HEK293 (cell line): ENCODE results near the gene VILL.
"Not testable (repeated sequence)": the region's sequence is repeated elsewhere in the genome, so short reads cannot be mapped to it uniquely, and the experiment has no call there.

Experiments
- CTCF ChIA-PET: fragments of 350-600 bp; formaldehyde crosslinking; extraction: SDS; loops from one replicate; lab custom pipeline; 2021; ENCODE audit warnings: antibody characterized with exemption; lab: Yijun Ruan, JAX
- POLR2A ChIA-PET: fragments of 300-600 bp; formaldehyde crosslinking; extraction: SDS; loops from one replicate; lab custom pipeline; 2020; ENCODE audit warnings: antibody characterized with exemption, inconsistent platforms; lab: Yijun Ruan, JAX
- H3K27ac ChIP-seq: fragments of 200-500 bp; sonication (Bioruptor generic); 2 replicates; pipeline ENCODE4 v1.5.1; 2014; ENCODE audit warnings: low read depth, low read length, control low read depth, inconsistent platforms; ENCODE audit errors: extremely low read depth
- H3K36me3 ChIP-seq, 2 experiments: fragments of 200-500 bp in 1 of 2; sonication (Bioruptor generic) in 1 of 2; 1 replicate in 1 of 2; 2 replicates in 1 of 2; pipeline ENCODE4 v1.5.1; 2014 to 2017; ENCODE audit warnings: inconsistent platforms in 2 of 2, low read length in 2 of 2; ENCODE audit not compliant: control insufficient read depth in 2 of 2, insufficient read depth in 1 of 2
- H3K4me1 ChIP-seq: fragments of 200-500 bp; sonication (Bioruptor generic); 2 replicates; pipeline ENCODE4 v1.5.1; 2014; ENCODE audit warnings: mild to moderate bottlenecking, low read length, inconsistent platforms; ENCODE audit not compliant: control insufficient read depth, insufficient read depth
- H3K4me3 ChIP-seq: 2 replicates; pipeline ENCODE4 v1.5.1; 2011; ENCODE audit warnings: low read depth, mild to moderate bottlenecking, control low read depth, low read length, moderate library complexity
- H3K9me3 ChIP-seq: fragments of 200-500 bp; sonication (Bioruptor generic); 2 replicates; pipeline ENCODE4 v1.5.1; 2014; ENCODE audit warnings: low read depth, low read length, inconsistent platforms; ENCODE audit not compliant: control insufficient read depth, insufficient read depth
- GFI1B ChIP-seq: fragments of 450-650 bp; formaldehyde crosslinking; IDR thresholded peaks from 2 replicates; pipeline ENCODE4 v1.5.1; 2016; ENCODE audit warnings: missing biosample characterization, missing genetic modification characterization
- GLI2 ChIP-seq: fragments of 450-650 bp; formaldehyde crosslinking; IDR thresholded peaks from 2 replicates; pipeline ENCODE4; 2017; ENCODE audit warnings: missing biosample characterization, missing genetic modification characterization, low read depth, borderline replicate concordance
- KLF1 ChIP-seq: fragments of 450-650 bp; formaldehyde crosslinking; IDR thresholded peaks from 2 replicates; pipeline ENCODE4 v1.5.1; 2016; ENCODE audit warnings: missing biosample characterization, missing genetic modification characterization
- OVOL3 ChIP-seq: fragments of 450-650 bp; formaldehyde crosslinking; IDR thresholded peaks from 2 replicates; pipeline ENCODE4 v1.5.1; 2016; ENCODE audit warnings: missing biosample characterization, missing genetic modification characterization
- ZBTB8A ChIP-seq: fragments of 450-650 bp; formaldehyde crosslinking; IDR thresholded peaks from 2 replicates; pipeline ENCODE4 v1.5.1; 2016; ENCODE audit warnings: missing biosample characterization, missing genetic modification characterization
- ZEB2 ChIP-seq: fragments of 450-650 bp; formaldehyde crosslinking; IDR thresholded peaks from 2 replicates; pipeline ENCODE4 v1.5.1; 2016; ENCODE audit warnings: missing biosample characterization, missing genetic modification characterization
- ZNF10 ChIP-seq: fragments of 450-650 bp; formaldehyde crosslinking; IDR thresholded peaks from 2 replicates; pipeline ENCODE4 v1.5.1; 2017; ENCODE audit warnings: missing biosample characterization, missing genetic modification characterization
- ZNF140 ChIP-seq: fragments of 450-650 bp; formaldehyde crosslinking; IDR thresholded peaks from 2 replicates; pipeline ENCODE4 v1.5.1; 2016; ENCODE audit warnings: missing biosample characterization, missing genetic modification characterization
- ZNF223 ChIP-seq: fragments of 450-650 bp; formaldehyde crosslinking; IDR thresholded peaks from 2 replicates; pipeline ENCODE4 v1.5.1; 2016; ENCODE audit warnings: missing biosample characterization, missing genetic modification characterization
- ZNF266 ChIP-seq: fragments of 450-650 bp; formaldehyde crosslinking; IDR thresholded peaks from 2 replicates; pipeline ENCODE4 v1.5.1; 2016; ENCODE audit warnings: missing biosample characterization, missing genetic modification characterization, low read depth
- ZNF514 ChIP-seq: fragments of 450-650 bp; formaldehyde crosslinking; IDR thresholded peaks from 2 replicates; pipeline ENCODE4 v1.5.1; 2016; ENCODE audit warnings: missing biosample characterization, missing genetic modification characterization
- ZNF549 ChIP-seq: fragments of 450-650 bp; IDR thresholded peaks from 2 replicates; pipeline ENCODE4 v1.5.1; 2018; ENCODE audit warnings: missing biosample characterization, missing genetic modification characterization, mild to moderate bottlenecking, inconsistent platforms, moderate library complexity
- TF ChIP-seq, protein P1 (sequence below): fragments of 450-650 bp; formaldehyde crosslinking; IDR thresholded peaks from 2 replicates; pipeline ENCODE4 v1.5.1; 2016; ENCODE audit warnings: missing biosample characterization, missing genetic modification characterization
- TF ChIP-seq, protein P2 (sequence below): fragments of 450-650 bp; formaldehyde crosslinking; IDR thresholded peaks from 2 replicates; pipeline ENCODE4 v1.5.1; 2016; ENCODE audit warnings: missing biosample characterization, missing genetic modification characterization
- TF ChIP-seq, protein P3 (sequence below): fragments of 450-650 bp; formaldehyde crosslinking; IDR thresholded peaks from 2 replicates; pipeline ENCODE4 v1.5.1; 2017; ENCODE audit warnings: missing biosample characterization, missing genetic modification characterization
- TF ChIP-seq, protein P4 (sequence below): fragments of 450-650 bp; formaldehyde crosslinking; IDR thresholded peaks from 2 replicates; pipeline ENCODE4 v1.5.1; 2016; ENCODE audit warnings: missing biosample characterization, missing genetic modification characterization
- TF ChIP-seq, protein P5 (sequence below): fragments of 450-650 bp; formaldehyde crosslinking; IDR thresholded peaks from 2 replicates; pipeline ENCODE4 v1.5.1; 2016; ENCODE audit warnings: missing biosample characterization, missing genetic modification characterization

The VILL gene

DNA sequence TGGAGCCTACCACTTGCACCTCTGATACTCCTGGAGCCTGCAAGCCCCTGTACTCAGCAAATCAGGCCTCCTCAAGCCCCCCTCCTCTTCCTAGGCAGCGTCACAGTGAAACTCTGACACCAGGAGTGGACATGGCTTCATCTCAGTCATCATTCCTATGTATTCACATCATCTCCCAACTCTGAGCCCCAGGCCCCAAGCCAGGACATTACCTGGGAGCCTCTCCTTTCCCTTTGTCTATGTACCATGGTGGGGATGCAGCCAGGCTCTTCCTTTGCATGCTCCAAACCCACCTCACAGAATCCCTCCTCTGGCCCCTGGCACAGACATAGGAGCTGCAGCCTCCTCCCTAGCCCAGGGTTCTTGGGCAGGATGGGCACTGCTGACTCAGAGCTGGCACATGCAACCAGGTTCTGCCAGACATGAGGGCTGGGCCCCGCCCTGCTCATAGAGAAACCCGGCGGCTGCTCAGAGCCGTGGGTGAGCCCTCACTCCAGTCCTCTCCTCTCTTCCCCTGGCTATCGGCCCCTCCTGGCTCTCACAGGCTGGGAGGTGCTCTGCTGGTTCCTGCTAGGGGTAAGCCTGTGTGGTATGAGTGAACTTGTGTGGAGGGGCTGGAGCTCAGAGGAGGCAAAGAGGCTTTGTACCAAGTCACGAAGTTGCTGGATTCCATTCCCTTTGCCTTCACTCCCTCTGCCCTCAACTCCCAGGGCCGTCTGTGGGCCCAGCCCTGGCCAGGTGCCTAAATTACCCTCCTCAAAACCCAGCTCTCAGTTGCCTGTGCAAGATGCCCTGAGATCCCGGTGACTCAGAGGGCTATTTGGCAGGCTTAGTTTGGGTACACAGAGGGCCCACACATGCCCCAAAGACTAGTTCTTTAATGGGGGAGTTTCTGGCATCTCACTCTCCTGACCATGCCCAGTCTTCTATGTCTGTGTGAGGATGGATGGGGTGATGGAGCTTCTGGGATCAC lies 40.7 kb downstream of the VILL start (continued):
- TF ChIP-seq, protein P1, sequence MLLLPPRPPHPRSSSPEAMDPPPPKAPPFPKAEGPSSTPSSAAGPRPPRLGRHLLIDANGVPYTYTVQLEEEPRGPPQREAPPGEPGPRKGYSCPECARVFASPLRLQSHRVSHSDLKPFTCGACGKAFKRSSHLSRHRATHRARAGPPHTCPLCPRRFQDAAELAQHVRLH (tag by site-specific recombination): no peak
- TF ChIP-seq ZBTB8A (tag by site-specific recombination): no peak
- TF ChIP-seq, protein P2, sequence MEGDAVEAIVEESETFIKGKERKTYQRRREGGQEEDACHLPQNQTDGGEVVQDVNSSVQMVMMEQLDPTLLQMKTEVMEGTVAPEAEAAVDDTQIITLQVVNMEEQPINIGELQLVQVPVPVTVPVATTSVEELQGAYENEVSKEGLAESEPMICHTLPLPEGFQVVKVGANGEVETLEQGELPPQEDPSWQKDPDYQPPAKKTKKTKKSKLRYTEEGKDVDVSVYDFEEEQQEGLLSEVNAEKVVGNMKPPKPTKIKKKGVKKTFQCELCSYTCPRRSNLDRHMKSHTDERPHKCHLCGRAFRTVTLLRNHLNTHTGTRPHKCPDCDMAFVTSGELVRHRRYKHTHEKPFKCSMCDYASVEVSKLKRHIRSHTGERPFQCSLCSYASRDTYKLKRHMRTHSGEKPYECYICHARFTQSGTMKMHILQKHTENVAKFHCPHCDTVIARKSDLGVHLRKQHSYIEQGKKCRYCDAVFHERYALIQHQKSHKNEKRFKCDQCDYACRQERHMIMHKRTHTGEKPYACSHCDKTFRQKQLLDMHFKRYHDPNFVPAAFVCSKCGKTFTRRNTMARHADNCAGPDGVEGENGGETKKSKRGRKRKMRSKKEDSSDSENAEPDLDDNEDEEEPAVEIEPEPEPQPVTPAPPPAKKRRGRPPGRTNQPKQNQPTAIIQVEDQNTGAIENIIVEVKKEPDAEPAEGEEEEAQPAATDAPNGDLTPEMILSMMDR (tag by site-specific recombination): no peak

DNA sequence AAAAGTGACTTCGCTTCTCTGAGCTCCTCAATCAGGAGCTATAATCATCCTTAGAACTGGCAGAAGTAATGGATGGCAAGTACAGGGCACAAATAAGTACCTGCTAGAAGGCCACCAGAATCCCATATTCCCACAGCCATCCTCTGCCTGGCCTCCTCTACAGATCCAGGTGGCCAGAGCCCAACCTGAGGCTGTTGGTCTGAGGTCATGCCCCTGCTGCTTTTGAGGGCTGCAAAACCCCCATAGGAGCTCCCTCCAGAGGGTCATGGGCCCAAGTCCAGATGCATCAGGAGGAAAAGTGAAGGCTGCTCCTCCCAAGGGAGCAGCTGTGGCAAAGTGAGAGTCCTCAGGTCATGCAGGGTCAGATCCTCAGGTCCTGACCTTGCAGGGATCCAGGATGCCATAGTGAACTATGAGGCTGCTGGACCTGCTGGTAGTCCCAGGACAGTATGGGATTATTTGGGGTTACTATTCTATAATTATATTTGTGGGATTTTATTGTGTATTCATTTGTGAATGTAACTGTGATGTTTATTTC lies 41.8 kb downstream of the VILL start:
- no peak overlapping the region for H3K27ac ChIP-seq
- no peaks in the 10 kb centered on the region for H3K4me1 ChIP-seq
- no peak overlapping the region for H3K4me3 ChIP-seq
- TF ChIP-seq ZNF10 (tag by site-specific recombination) (no peak), KLF1 (tag by site-specific recombination) (no peak), ZNF266 (tag by site-specific recombination) (no peak)
- TF ChIP-seq, protein P3, sequence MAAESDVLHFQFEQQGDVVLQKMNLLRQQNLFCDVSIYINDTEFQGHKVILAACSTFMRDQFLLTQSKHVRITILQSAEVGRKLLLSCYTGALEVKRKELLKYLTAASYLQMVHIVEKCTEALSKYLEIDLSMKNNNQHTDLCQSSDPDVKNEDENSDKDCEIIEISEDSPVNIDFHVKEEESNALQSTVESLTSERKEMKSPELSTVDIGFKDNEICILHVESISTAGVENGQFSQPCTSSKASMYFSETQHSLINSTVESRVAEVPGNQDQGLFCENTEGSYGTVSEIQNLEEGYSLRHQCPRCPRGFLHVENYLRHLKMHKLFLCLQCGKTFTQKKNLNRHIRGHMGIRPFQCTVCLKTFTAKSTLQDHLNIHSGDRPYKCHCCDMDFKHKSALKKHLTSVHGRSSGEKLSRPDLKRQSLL (tag by site-specific recombination): no peak
- TF ChIP-seq, all 188 proteins: peak for 0
- no peaks in the 10 kb centered on the region for H3K9me3 ChIP-seq
- CTCF ChIA-PET: interaction anchor here (0.5 kb wide), 1 partner anchor 655 kb away, joined by 4 read pairs; no protein-coding TSS in a partner anchor
- POLR2A ChIA-PET: no interaction called here
- H3K36me3 ChIP-seq: no peaks in the 10 kb centered on the region

DNA sequence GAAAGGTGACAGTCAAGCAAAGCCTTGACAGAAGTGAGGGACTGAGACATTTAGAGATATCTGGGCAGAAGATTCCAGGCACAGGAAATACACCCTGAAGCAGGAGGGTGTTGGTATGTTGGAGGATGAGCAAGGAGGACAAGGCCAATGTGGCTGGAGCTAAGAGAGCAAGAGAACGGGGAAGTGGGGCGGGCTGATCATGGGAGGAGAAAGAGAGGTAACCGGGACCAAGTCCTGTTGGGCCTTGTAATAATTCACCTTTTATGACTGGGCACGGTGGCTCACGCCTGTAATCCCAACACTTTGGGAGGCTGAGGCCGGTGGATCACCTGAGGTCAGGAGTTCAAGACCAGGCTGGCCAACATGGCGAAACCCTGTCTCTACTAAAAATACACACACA lies 43.0 kb downstream of the VILL start:
- H3K9me3 ChIP-seq, H3K27ac ChIP-seq, POLR2A ChIA-PET, H3K4me3 ChIP-seq, H3K36me3 ChIP-seq, H3K4me1 ChIP-seq, CTCF ChIA-PET: not testable (repeated sequence)

DNA sequence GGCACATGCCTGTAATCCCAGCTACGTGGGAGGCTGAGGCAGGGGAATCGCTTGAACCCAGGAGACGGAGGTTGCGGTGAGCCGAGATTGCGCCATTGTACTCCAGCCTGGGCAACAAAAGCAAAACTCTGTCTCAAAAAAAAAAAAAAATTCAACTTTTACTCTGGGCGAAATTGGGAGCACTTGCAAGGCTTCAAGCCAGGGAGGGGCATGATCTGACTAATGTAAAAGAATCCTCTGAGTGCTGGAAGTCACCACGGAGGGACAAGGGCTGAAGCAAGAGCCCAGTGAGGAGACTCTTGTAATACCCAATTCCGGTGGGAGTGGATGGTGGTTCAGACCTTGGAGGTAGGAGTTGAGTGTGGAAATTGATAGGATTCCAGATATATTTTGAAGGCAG lies 43.7 kb downstream of the VILL start:
- CTCF ChIA-PET, H3K36me3 ChIP-seq, H3K4me3 ChIP-seq, H3K27ac ChIP-seq, H3K4me1 ChIP-seq, POLR2A ChIA-PET, H3K9me3 ChIP-seq: not testable (repeated sequence)

DNA sequence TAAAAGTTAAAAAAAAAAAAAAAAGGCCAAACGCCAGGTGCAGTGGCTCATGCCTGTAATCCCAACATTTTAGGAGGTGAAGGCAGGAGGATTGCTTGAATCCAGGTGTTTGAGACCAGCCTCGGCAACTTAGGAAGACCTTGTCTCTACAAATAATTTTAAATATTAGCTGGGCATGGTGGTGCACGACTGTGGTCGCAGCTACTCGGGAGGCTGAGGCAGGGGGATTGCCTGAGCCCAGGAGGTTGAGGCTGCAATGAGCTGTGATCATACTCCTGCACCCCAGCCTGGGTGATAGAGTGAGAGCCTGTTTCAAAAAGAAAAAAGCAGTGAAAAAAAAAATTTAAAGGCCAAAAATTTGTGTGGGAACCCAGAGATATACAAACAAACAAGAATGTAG lies 45.7 kb downstream of the VILL start:
- no peak overlapping the region for H3K27ac ChIP-seq
- CTCF ChIA-PET: interaction anchor here (0.7 kb wide), 1 partner anchor 16 kb away, joined by 4 read pairs; no protein-coding TSS in a partner anchor
- H3K4me3 ChIP-seq: no peak overlapping the region
- H3K36me3 ChIP-seq: no peaks in the 10 kb centered on the region
- POLR2A ChIA-PET: no interaction called here
- H3K4me1 ChIP-seq: no peaks in the 10 kb centered on the region
- no peaks in the 10 kb centered on the region for H3K9me3 ChIP-seq
- TF ChIP-seq ZEB2 (tag by site-specific recombination) (no peak), ZNF223 (no peak), GFI1B (tag by site-specific recombination) (no peak), ZNF549 (no peak), ZNF514 (tag by site-specific recombination) (no peak), GLI2 (tag by site-specific recombination) (no peak), ZNF140 (tag by site-specific recombination) (no peak), OVOL3 (tag by site-specific recombination) (no peak)
- TF ChIP-seq, protein P4, sequence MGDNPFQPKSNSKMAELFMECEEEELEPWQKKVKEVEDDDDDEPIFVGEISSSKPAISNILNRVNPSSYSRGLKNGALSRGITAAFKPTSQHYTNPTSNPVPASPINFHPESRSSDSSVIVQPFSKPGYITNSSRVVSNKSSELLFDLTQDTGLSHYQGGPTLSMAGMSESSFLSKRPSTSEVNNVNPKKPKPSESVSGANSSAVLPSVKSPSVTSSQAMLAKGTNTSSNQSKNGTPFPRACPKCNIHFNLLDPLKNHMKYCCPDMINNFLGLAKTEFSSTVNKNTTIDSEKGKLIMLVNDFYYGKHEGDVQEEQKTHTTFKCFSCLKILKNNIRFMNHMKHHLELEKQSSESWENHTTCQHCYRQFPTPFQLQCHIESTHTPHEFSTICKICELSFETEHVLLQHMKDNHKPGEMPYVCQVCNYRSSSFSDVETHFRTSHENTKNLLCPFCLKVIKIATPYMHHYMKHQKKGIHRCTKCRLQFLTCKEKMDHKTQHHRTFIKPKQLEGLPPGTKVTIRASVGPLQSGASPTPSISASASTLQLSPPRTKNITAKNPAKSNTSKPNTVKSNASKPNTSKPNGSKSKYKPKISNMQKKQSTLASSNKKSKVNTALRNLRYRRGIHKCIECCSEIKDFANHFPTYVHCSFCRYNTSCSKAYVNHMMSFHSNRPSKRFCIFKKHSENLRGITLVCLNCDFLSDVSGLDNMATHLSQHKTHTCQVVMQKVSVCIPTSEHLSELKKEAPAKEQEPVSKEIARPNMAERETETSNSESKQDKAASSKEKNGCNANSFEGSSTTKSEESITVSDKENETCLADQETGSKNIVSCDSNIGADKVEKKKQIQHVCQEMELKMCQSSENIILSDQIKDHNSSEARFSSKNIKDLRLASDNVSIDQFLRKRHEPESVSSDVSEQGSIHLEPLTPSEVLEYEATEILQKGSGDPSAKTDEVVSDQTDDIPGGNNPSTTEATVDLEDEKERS (tag by site-specific recombination): no peak
- TF ChIP-seq, protein P5, sequence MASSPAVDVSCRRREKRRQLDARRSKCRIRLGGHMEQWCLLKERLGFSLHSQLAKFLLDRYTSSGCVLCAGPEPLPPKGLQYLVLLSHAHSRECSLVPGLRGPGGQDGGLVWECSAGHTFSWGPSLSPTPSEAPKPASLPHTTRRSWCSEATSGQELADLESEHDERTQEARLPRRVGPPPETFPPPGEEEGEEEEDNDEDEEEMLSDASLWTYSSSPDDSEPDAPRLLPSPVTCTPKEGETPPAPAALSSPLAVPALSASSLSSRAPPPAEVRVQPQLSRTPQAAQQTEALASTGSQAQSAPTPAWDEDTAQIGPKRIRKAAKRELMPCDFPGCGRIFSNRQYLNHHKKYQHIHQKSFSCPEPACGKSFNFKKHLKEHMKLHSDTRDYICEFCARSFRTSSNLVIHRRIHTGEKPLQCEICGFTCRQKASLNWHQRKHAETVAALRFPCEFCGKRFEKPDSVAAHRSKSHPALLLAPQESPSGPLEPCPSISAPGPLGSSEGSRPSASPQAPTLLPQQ (tag by site-specific recombination): no peak
